Natural killer cell treated with Interleukin-12 subunit alpha and Interleukin-12 subunit beta and Interleukin-15 and Interleukin-18, amount 100 ng/mL, for 72 hours (primary cell): ENCODE data around the gene LEAP2. TPM values are rescaled to one million over a fixed set of nuclear protein-coding genes. Genes with fewer than 3 reads are reported as not detected.

Experiments
- ATAC-seq, 2 donors: fragments of 150-1000 bp; cut with Tn5 transposase in 1 of 2; sonication (Bioruptor Pico), chemical (Tn5 transposase) in 1 of 2; 2 replicates each; pipeline ENCODE4 v1.10.0; 2021
- DNase-seq: peaks from one replicate; pipeline ENCODE4 v3.0.0; 2022; ENCODE audit warnings: low spot score
- H3K27ac Mint-ChIP-seq, 2 donors: 1 replicate in 1 of 2; 2 replicates in 1 of 2; pipeline ENCODE4 v1.8.0; 2022; ENCODE audit warnings: mixed read lengths in 2 of 2, mild to moderate bottlenecking in 1 of 2, moderate library complexity in 1 of 2
- H3K27me3 Mint-ChIP-seq, 2 donors: 1 replicate in 1 of 2; 2 replicates in 1 of 2; pipeline ENCODE4 v1.8.0; 2022; ENCODE audit warnings: mixed read lengths in 2 of 2
- H3K36me3 Mint-ChIP-seq: one replicate; pipeline ENCODE4 v1.8.0; 2022; ENCODE audit warnings: mixed read lengths
- H3K4me1 Mint-ChIP-seq, 2 donors: 1 replicate in 1 of 2; 2 replicates in 1 of 2; pipeline ENCODE4 v1.8.0; 2022; ENCODE audit warnings: low read depth in 2 of 2, mixed read lengths in 2 of 2, mild to moderate bottlenecking in 1 of 2
- H3K4me3 Mint-ChIP-seq: one replicate; pipeline ENCODE4 v1.8.0; 2022; ENCODE audit warnings: mixed read lengths
- H3K9me3 Mint-ChIP-seq: 2 replicates; pipeline ENCODE4 v1.8.0; 2022; ENCODE audit warnings: mixed read lengths
- total RNA-seq, 2 donors: library from RNA; stranded (reverse); gene quantifications; one replicate each; pipeline ENCODE4 v1.2.3, GENCODE V29; 2022

Gene LEAP2
- total RNA-seq, result 1 to 10 TPM; 2.7 to 5.6 TPM

- no peak for ATAC-seq
- H3K27ac Mint-ChIP-seq, result peak within 1 kb of the TSS; percentile 7 to 15
- no peaks in the 10 kb centered on the region for H3K36me3 Mint-ChIP-seq
- H3K4me3 Mint-ChIP-seq, result no peak within 1 kb of the TSS
- no peaks in the 10 kb centered on the region for H3K9me3 Mint-ChIP-seq
- no peak for DNase-seq
- peaks cover 3 to 4% of the 10 kb centered on the region in 2 donors for H3K4me1 Mint-ChIP-seq
- no peaks in the 10 kb centered on the region for H3K27me3 Mint-ChIP-seq
Measured at GRCh38 chr5:132873119-132873929, at the start of gene LEAP2. Gene LEAP2 (plus strand): TSS chr5:132873668. CDS start chr5:132873695, 27 bp downstream.

DNA sequence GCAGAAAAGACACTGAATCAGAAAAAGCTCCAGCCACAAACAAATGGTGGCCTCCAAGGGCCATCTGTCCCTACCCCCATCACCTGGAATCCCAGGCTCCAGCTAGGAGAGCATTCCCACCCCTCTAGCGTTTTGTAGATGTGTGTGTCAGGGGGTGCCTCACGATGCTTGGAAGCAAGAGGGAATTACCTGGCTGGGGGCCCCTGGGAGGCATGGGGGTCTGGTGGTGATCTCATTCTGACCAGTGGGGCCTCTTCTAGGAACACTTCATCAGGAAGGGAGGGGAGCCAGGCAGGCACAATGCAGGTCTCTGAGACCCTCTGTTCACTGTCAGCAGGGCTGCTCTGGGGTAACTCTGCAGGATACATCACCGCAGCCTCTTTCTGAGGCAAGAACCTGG, 49.0 kb upstream of the LEAP2 start:
- Mint-ChIP-seq H3K27me3 (peaks cover 28 to 34% of the 10 kb centered on the region in 2 donors), H3K9me3 (no peaks in the 10 kb centered on the region), H3K36me3 (no peaks in the 10 kb centered on the region), H3K4me3 (no peak overlapping the region), H3K27ac (no peak overlapping the region), H3K4me1 (peaks cover 0 to 13% of the 10 kb centered on the region in 2 donors)
- no peak for ATAC-seq
- DNase-seq, result no peak

DNA sequence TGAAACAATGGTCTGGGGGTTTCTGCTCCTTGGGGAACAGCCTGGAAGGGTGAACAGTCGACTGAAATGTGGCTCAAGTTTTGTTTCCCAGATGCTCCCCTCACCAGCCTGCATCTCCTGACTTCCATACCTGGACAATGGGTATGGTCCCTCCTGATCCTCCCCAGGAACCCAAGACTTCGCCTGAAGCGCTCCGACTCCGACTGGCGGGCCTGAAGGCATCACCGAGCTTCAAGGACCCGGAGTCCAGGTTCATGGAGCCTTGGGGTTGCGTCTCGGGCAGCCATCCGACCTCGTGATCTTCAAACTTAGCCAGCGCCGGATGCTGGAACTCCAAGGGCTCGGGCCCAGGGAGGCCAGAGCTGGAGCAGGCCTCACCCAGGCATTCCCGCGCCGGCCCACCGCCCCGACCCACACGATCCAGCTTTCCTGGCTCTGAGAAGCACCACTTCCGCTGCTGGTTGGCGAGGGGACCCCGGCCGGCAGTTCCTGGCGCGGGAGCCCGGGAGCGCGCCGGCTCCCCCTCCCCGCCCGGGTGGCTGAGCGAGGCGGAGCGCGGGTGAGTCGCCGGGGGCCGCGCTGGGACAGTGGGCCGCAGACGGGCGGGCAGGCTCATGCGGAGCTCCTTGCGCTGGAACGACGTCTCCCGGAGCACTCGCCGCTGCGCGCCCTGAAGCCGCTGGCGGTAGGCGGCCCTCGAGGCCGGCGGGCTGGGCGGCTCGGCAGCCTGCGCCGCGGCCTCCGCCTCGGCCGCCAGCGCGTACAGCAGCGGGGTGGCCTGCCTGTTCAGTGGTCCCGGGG, 48.2 kb upstream of the LEAP2 start:
- no peak overlapping the region for H3K27ac Mint-ChIP-seq
- peaks cover 5 to 13% of the 10 kb centered on the region in 2 donors for H3K4me1 Mint-ChIP-seq
- no peaks in the 10 kb centered on the region for H3K36me3 Mint-ChIP-seq
- peaks cover 22 to 31% of the 10 kb centered on the region in 2 donors for H3K27me3 Mint-ChIP-seq
- DNase-seq, result no peak
- ATAC-seq, result no peak
- no peak overlapping the region for H3K4me3 Mint-ChIP-seq
- no peaks in the 10 kb centered on the region for H3K9me3 Mint-ChIP-seq

DNA sequence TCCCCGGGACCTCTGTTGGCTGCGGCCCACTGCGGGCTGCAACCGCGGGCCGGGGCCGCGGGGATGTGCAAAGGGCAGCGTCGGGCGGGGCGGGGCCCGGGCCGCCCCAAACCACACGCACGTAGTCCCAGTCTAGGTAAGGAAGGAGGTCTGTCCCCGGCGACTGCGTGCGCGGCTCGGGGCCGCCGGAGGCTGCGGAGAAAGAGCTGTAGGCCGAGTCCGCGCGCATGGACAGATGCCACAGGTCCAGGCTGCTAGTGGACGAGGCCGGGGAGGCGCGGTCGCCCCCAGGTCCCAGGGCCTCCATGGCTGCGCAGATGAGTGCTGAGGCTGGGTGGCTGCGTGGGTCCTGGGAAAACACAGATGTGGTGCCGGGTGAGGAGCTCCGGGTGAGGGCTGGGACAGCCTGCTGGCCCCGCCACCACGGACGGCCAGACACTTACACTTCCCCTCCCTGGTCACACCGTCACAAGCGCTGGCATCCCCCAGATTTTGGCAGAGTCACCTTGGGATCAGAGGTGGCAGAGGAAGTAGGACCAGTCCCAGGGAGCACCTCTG, 47.6 kb upstream of the LEAP2 start:
- no peaks in the 10 kb centered on the region for H3K36me3 Mint-ChIP-seq
- DNase-seq (no peak), ATAC-seq (peak; percentile 37)
- no peaks in the 10 kb centered on the region for H3K9me3 Mint-ChIP-seq
- H3K4me1 Mint-ChIP-seq, result peaks cover 5 to 11% of the 10 kb centered on the region in 2 donors
- peak overlapping the region; percentile 38 for H3K4me3 Mint-ChIP-seq
- H3K27me3 Mint-ChIP-seq, result peaks cover 18 to 29% of the 10 kb centered on the region in 2 donors
- no peak overlapping the region for H3K27ac Mint-ChIP-seq

DNA sequence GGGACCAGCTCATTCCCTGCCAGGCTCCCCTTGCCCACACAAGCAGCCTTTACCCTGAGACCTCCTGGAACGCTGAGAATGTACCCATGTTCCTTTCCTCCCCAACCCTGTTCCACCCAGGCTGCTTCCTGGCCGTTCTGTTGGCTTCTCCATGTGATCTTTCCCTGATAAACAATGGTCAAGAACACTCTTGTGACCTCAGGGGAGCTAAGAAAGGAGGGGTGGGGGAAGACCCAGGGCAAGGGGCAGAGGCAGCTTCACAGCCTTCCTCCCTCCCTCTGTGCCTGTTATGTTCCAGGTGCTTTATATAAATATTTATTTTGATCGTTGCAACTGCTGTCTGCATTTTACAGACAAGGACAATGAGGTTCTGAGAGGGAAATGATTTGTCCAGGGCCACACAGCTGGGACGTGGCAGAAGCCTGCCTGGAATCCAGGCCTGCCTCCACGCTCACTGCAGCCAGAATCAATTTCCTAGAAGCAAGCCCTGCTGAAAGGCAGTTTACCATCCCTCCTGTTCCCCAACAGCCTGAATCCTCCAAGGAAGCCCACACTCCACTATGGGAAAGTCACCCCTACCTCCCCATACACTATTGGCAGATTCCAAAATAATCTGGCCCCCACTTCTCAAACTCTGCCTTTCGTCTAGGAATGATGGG, 46.9 kb upstream of the LEAP2 start:
- H3K27me3 Mint-ChIP-seq, result peaks cover 18 to 29% of the 10 kb centered on the region in 2 donors
- peaks cover 5 to 11% of the 10 kb centered on the region in 2 donors for H3K4me1 Mint-ChIP-seq
- ATAC-seq (no peak), DNase-seq (no peak)
- no peaks in the 10 kb centered on the region for H3K9me3 Mint-ChIP-seq
- peak overlapping the region; percentile 38 for H3K4me3 Mint-ChIP-seq
- H3K27ac Mint-ChIP-seq, result no peak overlapping the region
- H3K36me3 Mint-ChIP-seq, result no peaks in the 10 kb centered on the region

DNA sequence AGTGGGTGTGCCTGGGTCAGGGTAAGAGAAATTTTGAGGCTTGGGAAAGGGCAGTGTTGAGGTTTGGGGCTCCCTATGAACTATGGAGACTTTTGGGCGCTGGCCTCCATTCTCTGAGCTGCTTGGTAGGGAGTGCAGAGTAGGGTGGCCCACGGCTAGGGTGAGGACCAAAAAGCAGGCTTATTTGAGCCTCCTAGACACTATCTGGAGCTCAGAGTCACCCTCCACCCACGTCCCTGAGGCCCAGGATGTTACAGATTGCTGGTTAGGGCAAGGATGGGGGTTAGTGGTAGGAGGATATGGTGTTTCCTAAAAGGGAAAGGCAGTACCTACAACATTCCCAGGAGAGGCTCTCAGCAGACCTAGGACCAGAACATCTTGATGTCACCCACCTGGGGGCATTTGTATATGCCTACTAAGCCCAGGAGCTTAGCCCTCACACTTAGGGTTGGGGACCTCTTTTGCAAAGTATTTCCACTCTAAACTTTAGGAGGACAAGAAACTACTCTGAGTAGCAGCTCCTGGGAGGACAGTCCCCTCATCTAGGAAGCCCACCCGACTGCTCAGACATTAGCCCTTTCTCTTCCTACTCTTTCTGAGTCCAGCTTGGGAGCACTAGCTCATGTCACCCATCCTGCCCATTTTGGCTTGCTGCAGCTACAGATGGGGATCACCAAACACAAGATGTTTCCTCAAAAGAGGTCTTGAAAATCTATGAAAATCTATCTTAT, 45.4 kb upstream of the LEAP2 start:
- Mint-ChIP-seq H3K36me3 (no peaks in the 10 kb centered on the region), H3K27me3 (peaks cover 13 to 30% of the 10 kb centered on the region in 2 donors)
- no peak for DNase-seq

GRCh38 chr5:132828846-132829494, 44.5 kb upstream of the LEAP2 start:
- no peaks in the 10 kb centered on the region for H3K36me3 Mint-ChIP-seq
- H3K27ac Mint-ChIP-seq, result no peak overlapping the region
- H3K9me3 Mint-ChIP-seq, result no peaks in the 10 kb centered on the region
- DNase-seq (no peak), ATAC-seq (no peak)
- peak overlapping the region; percentile 87 for H3K4me3 Mint-ChIP-seq
- peaks cover 5 to 11% of the 10 kb centered on the region in 2 donors for H3K4me1 Mint-ChIP-seq
- H3K27me3 Mint-ChIP-seq, result peaks cover 13 to 24% of the 10 kb centered on the region in 2 donors

More for the DNA sequence above, 45.4 kb upstream of the LEAP2 start:
- ATAC-seq, result no peak
- no peaks in the 10 kb centered on the region for H3K9me3 Mint-ChIP-seq
- no peak overlapping the region for H3K4me3 Mint-ChIP-seq
- H3K4me1 Mint-ChIP-seq, result peaks cover 5 to 11% of the 10 kb centered on the region in 2 donors
- no peak overlapping the region for H3K27ac Mint-ChIP-seq

- Mint-ChIP-seq H3K36me3 (no peaks in the 10 kb centered on the region), H3K27ac (peak overlapping the region in 1 of 2 donors; percentile 41), H3K27me3 (peaks cover 13 to 21% of the 10 kb centered on the region in 2 donors), H3K4me3 (peak overlapping the region; percentile 87), H3K4me1 (peaks cover 5 to 11% of the 10 kb centered on the region in 2 donors), H3K9me3 (no peaks in the 10 kb centered on the region)
- DNase-seq (peak; percentile 78), ATAC-seq (peak; percentile 84 to 88)
Measured at GRCh38 chr5:132829742-132830435, 43.6 kb upstream of the LEAP2 start.

DNA sequence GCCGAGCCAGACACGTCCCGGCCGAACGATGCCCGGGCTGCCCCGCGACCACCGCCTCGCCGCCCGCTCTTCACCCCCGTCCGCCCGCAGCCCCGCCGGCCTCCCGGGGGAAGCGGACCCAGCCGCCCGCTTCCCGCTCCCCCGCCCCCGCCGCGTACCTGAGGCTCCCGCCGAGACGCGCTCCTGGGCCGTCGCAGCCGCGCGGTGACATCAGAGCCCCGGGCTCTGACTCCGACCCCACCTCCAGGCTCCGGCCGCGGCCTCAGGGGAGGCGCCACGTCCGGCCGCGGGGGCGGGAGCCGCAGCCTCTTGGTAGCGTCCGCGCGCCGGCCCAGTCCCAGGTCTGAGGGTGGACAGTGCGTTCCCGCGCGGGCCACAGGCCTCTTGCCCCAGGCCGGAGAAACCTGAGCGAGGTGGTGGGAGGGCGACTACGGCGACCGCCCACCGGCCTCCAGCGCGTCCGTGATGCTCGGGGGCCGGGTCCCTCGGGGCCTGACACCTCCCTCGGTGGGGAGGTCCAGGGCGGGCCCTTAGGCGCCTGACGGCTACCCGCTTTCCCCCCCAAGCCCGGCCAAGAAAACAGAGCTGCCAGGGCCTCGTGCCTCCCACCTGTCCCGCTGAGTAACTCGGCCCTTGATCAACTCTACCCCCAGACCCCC, 42.9 kb upstream of the LEAP2 start, which contains the start of gene SHROOM1:
Gene SHROOM1, minus strand, starts transcription at position 212 of the 659 bp plus-strand sequence. CDS start 4,507 bp downstream, outside the sequence.
- ATAC-seq (peak; percentile 82 to 86), DNase-seq (peak; percentile 72)
- Mint-ChIP-seq H3K27ac (peak within 1 kb of the TSS in 1 of 2 donors; percentile 41), H3K4me3 (peak within 1 kb of the TSS; percentile 87), H3K9me3 (no peaks in the 10 kb centered on the region), H3K27me3 (peaks cover 13 to 21% of the 10 kb centered on the region in 2 donors), H3K4me1 (peaks cover 5 to 11% of the 10 kb centered on the region in 2 donors), H3K36me3 (no peaks in the 10 kb centered on the region)

DNA sequence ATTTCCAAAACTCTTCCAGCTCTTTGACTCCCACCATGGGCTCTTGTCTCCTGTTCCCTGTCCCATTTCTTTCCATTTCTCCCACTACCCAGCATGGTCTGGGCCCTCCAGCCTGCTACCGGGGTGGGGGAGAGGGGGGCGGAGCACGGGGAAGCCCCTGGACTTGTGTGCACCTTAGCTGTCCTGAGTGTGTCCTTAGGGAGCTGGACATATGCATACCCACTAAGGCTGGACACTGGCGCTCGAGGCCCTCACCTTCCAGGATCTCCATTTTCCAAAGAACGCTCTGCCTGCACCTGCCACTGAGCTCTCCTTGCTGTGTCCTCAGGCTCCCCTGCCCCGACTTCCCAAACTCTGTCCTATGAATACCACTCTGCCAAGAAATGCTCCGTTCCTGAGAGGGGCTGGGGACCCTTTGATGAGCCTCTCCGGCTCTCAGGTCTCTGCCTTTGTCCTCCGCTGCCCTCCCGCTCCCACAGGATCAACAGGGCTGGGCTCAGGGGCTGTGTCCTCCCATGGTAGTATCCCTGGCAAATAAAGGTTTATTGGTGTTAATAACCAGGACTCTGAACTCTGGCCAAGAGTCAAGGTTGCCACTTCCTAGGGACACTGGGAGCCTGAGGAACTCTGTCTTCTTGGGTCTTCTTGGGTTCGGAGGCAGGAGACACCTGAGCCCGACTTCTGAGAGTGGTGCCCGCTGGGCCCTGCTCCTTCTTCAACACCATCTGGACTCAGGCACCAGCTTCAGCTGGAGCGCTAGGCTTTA, 42.2 kb upstream of the LEAP2 start:
- peaks cover 5 to 11% of the 10 kb centered on the region in 2 donors for H3K4me1 Mint-ChIP-seq
- peak overlapping the region in 1 of 2 donors; percentile 14 for H3K27ac Mint-ChIP-seq
- DNase-seq, result no peak
- H3K9me3 Mint-ChIP-seq, result no peaks in the 10 kb centered on the region
- H3K4me3 Mint-ChIP-seq, result peak overlapping the region; percentile 74
- no peaks in the 10 kb centered on the region for H3K36me3 Mint-ChIP-seq
- H3K27me3 Mint-ChIP-seq, result peaks cover 13 to 21% of the 10 kb centered on the region in 2 donors
- no peak for ATAC-seq

GRCh38 chr5:132832612-132833011, 40.9 kb upstream of the LEAP2 start:
- no peak for DNase-seq
- no peak for ATAC-seq
- H3K36me3 Mint-ChIP-seq, result no peaks in the 10 kb centered on the region
- H3K4me3 Mint-ChIP-seq, result peak overlapping the region; percentile 33
- H3K27me3 Mint-ChIP-seq, result peaks cover 3 to 11% of the 10 kb centered on the region in 2 donors
- no peaks in the 10 kb centered on the region for H3K9me3 Mint-ChIP-seq
- no peak overlapping the region for H3K27ac Mint-ChIP-seq
- H3K4me1 Mint-ChIP-seq, result peaks cover 5 to 7% of the 10 kb centered on the region in 2 donors
